ENCODE data around the gene ATRNL1. TPM values are rescaled to one million over a fixed set of nuclear protein-coding genes. Genes with fewer than 3 reads are reported as not detected.

The ATRNL1 gene
- total and polyA plus RNA-seq, 2 of the 8 experiments (the other 6 are each of a cell fraction or from before 2014, with no cell fraction given): 5.1 to 17.6 TPM

GRCh38 chr10:115985786-115986185, 892.6 kb downstream of the ATRNL1 start:
- Histone ChIP-seq H2AFZ (ENCODE audit: low read length) (no peak overlapping the region), H3K4me2 (ENCODE audit: insufficient read depth in 1 of 2, low read depth in 2 of 2, low read length in 2 of 2) (no peak overlapping the region), H3K36me3 (ENCODE audit: control insufficient read depth in 2 of 4, insufficient read depth in 4 of 4, low read length in 3 of 4) (no peaks in the 10 kb centered on the region), H4K5ac (ENCODE audit: insufficient read length, low read depth, low read length) (no peak overlapping the region), H3K9ac (replicated peaks in 1 of 4; ENCODE audit: extremely low read depth in 1 of 4, low read depth in 3 of 4, low read length in 3 of 4) (no peak overlapping the region), H3K4me1 (replicated peaks in 1 of 4; ENCODE audit: control insufficient read depth in 3 of 4, insufficient read depth in 4 of 4, low read length in 3 of 4) (no peaks in the 10 kb centered on the region), H2BK20ac (ENCODE audit: low read length) (no peak overlapping the region), H2BK15ac (ENCODE audit: low read length) (no peak overlapping the region), H3K14ac (ENCODE audit: insufficient read length) (no peak overlapping the region), H3K4me3 (ENCODE audit: extremely low read depth in 1 of 4, insufficient read depth in 2 of 4, low read depth in 3 of 4, low read length in 4 of 4) (no peak overlapping the region), H2AK5ac (ENCODE audit: low read depth, low read length) (no peak overlapping the region; the same call in 1 of the 2 replicates), H3K27me3 (replicated peaks in 1 of 4; ENCODE audit: control insufficient read depth in 3 of 4, extremely low read depth in 1 of 4, insufficient read depth in 3 of 4, low read length in 3 of 4) (no peaks in the 10 kb centered on the region), H3K27ac (ENCODE audit: low read depth, low read length) (no peak overlapping the region), H3K56ac (replicated peaks; ENCODE audit: insufficient read length, low read depth, low read length) (no peak overlapping the region), H4K8ac (ENCODE audit: extremely low read depth, insufficient read depth, low read length) (no peak overlapping the region), H4K20me1 (replicated peaks in 1 of 2; ENCODE audit: control insufficient read depth in 1 of 2, insufficient read depth in 2 of 2, low read length in 2 of 2) (no peaks in the 10 kb centered on the region), H3K23me2 (ENCODE audit: low read depth, low read length) (no peaks in the 10 kb centered on the region), H3K23ac (ENCODE audit: insufficient read length) (no peak overlapping the region), H3K4ac (replicated peaks; ENCODE audit: insufficient read length, low read depth, low read length) (no peak overlapping the region), H2BK12ac (ENCODE audit: low read depth, low read length) (no peak overlapping the region), H3K9me3 (ENCODE audit: insufficient read depth in 2 of 2, low read depth in 1 of 2, low read length in 1 of 2) (peaks cover 4% of the 10 kb centered on the region in 2 experiments), H4K91ac (replicated peaks; ENCODE audit: insufficient read length, low read length) (no peak overlapping the region), H2BK5ac (ENCODE audit: low read depth, low read length) (no peak overlapping the region), H3K79me1 (ENCODE audit: low read depth, low read length) (no peaks in the 10 kb centered on the region), H3K18ac (ENCODE audit: extremely low read depth, low read length) (no peak overlapping the region), H3K79me2 (ENCODE audit: control insufficient read depth in 1 of 2, insufficient read depth in 2 of 2, low read length in 2 of 2) (no peaks in the 10 kb centered on the region), H2BK120ac (replicated peaks; ENCODE audit: low read depth, low read length) (no peak overlapping the region)
- no peak for DNase-seq (ENCODE audit: low read depth in 1 of 2, low spot score in 2 of 2)
- 91% methylated on average over 1 of the region's 1 CpG; no CpG with 5 or more reads in 1 of the 2 experiments for WGBS, 2 experiments (ENCODE audit: extremely low coverage in 1 of 2, insufficient coverage in 1 of 2, insufficient read length in 1 of 2, insufficient replicate concordance in 2 of 2, low coverage in 1 of 2, low lambda C conversion rate in 2 of 2, missing lambda C conversion rate in 1 of 2)
- no peak for FAIRE-seq
- CTCF ChIA-PET (ENCODE audit: partially characterized antibody): no interaction called here
- POLR2A ChIA-PET (ENCODE audit: partially characterized antibody): no interaction called here
- TF ChIP-seq TEAD4 (IDR thresholded peaks at IDR 0.05; ENCODE audit: low read depth, low read length) (no peak), CHD1 (IDR thresholded peaks at IDR 0.05; ENCODE audit: low read depth, low read length) (no peak), TAF1 (IDR thresholded peaks at IDR 0.05; ENCODE audit: low read depth, low read length) (no peak), USF2 (IDR thresholded peaks at IDR 0.05; ENCODE audit: low read length) (no peak), MAFK (IDR thresholded peaks at IDR 0.05; ENCODE audit: low read depth, low read length) (no peak), JUND (IDR thresholded peaks at IDR 0.05; ENCODE audit: low read length) (no peak), KDM5A (IDR thresholded peaks at IDR 0.05; ENCODE audit: low read length) (no peak), SUZ12 (IDR thresholded peaks at IDR 0.05; ENCODE audit: low read length) (no peak), RXRA (IDR thresholded peaks at IDR 0.05; ENCODE audit: insufficient read depth, low read depth, low read length) (no peak), RAD21 (IDR thresholded peaks at IDR 0.05 in 1 of 2, conservative IDR thresholded peaks at IDR 0.05 in 1 of 2; ENCODE audit: low read depth in 2 of 2, low read length in 2 of 2) (no peak), ASH2L (IDR thresholded peaks at IDR 0.05; ENCODE audit: low read length) (no peak)

Data from H1 (cell line).